SIG-M5 (cell line): ENCODE data around the gene GNAI1.
"Not testable (repeated sequence)": the region's sequence is repeated elsewhere in the genome, so short reads cannot be mapped to it uniquely, and the experiment has no call there.

Experiments
- DNase-seq: peaks from one replicate; lab custom pipeline; 2025; lab: John Stamatoyannopoulos, UW

Gene GNAI1

DNA sequence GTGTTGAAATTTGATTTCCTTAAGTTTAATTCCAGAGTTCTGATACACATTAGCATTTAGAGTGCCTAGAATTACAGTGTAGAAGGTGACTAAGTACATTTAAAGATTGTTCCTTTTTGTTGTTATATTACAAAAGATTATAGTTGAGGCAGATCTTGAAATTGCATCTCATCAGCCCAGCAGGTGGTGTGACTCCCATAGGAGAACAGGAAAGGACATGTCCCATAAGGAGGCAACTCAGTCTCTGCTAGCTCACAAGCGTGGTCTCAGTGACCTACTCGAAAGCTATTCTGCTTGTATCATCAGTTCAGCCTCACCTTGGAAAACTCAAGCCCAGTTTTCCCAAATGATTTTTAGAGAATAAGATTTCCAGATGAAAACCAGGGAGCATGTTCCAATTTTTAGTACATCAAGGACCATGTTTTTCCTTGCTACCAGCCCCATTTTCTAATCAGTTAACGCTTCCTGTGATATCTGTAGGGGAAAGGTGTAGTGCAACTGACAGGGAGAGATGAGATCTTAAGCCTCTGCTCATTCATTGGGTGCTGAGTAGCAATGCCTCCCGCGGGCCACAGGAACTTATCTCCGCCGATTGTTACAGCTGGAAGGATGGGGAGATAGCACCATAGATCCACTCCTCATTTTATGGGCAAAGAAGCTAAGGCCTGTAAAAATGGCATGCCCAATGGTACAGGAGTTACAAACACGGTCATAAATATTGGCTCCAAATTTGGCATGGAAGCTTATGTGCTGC, 1.1 kb upstream of the GNAI1 start:
- DNase-seq: no peak

- no peak for DNase-seq
Observed at GRCh38 chr7:80134115-80134535, 506 bp upstream of the GNAI1 start.

GRCh38 chr7:80135309-80136104, 876 bp downstream of the GNAI1 start:
- DNase-seq: no peak

DNA sequence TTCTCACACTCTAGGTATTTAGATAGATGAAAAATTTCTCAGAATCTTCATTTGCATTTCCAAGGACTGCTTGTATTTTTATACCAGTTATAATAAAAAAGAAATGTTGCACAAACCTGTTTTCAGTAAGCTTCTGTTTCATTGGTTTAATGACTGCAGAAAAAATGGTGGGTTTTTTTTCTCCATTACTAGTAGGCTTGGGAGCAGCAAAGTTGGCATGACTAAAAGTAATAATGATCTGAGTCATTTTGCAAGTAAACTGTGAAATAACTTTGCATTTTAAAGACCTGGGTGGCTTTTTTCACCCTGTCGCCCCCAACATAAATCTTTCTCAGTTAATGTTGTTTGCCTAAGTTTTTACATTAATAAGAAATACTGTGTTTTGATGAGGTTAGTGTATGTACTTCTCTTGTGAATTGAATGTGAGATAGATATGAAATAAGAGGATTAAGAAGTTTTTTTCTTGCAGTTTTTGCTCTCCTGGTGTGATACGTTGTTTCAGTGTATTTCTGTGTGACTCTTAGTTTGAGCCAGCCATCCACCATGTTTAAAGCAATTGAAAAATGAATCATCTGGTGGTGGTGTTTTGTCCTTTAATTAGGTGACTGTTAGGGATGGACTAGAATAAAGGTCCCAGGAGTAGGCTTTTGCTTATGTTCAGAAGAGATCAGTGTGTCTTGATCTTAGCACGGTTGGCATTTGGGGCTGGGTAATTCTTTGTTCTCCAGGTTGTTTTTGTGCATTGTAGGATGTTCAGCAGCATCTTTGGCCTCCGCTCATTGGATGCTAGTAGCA, 1.8 kb downstream of the GNAI1 start:
- no peak for DNase-seq

GRCh38 chr7:80137410-80137809, 2.8 kb downstream of the GNAI1 start:
- no peak for DNase-seq

DNA sequence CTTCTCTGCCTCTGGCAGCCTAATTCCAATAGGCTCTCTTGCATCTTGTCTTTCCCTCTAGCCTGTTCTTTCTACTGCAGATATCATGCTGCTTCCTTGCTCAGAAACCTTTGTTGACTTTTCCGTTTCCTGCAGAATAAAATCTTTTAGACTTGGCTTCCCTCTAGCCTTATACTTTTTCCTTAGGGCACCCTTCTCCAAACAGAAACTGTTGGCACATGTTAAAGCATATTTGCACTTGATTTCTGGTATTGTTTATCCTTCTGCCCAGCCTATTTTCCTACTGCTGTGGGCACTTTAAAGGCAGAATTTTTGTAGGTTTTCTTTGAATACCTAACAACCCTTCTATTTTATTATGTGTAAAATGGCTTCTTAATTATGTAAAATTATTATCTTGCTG, 4.6 kb downstream of the GNAI1 start:
- DNase-seq: no peak

GRCh38 chr7:80140388-80140787, 5.8 kb downstream of the GNAI1 start:
- DNase-seq: no peak

DNA sequence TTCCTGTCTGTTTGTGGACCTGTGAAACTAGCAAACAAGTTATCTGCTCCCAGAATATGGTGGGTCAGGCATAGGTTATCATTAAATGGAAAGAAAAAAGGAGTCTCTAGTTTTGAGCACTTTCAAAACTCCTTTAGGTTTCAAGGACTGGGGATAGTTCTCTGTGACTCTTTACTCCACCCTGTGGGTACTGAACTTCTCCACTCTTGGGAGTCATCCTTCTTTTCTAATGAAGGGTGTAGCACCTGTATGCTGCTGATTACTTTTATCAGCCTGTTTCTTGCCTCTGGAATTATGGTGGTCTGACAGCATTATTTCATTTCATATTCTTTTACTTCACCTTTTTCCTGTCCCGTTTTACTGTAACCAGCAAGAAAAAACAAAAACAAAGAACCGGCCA, 6.7 kb downstream of the GNAI1 start:
- DNase-seq: no peak

DNA sequence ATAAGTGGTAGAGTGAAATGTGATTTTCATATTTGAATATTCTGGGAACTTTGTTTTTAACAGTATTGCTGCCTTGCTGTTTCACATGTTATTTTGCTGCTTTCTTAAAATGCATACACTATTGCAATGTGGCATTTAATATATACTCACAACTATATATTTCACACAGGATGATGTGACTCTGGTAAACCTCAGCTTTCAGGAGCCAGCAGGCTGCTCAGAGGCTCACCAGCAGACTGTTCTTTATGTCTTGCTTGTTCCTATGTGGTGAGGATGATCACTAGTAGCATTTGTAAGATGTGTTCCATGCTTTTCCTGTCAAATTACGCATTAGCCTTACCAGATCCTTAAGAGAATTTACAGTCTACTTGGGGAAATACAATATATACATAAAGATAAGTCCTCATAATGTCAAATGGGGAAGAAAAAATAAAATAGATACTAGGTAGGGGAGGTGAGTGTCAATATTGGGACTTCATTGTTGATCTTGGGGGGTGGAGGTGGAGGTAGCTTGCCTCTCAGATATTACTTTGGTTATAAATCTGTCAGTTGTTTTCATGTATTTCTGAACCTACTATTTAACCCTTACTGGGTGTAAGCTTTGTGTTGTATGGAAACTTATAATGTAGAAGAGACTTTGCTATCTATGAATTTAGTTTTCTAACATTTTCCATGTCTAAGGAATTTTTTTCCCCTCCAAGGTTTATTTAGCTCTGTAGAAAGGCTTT, 8.4 kb downstream of the GNAI1 start:
- DNase-seq: no peak

- DNase-seq: no peak
Observed at GRCh38 chr7:80145780-80146422, 11.3 kb downstream of the GNAI1 start.

- DNase-seq: no peak
Observed at GRCh38 chr7:80146545-80147182, 12.0 kb downstream of the GNAI1 start.

DNA sequence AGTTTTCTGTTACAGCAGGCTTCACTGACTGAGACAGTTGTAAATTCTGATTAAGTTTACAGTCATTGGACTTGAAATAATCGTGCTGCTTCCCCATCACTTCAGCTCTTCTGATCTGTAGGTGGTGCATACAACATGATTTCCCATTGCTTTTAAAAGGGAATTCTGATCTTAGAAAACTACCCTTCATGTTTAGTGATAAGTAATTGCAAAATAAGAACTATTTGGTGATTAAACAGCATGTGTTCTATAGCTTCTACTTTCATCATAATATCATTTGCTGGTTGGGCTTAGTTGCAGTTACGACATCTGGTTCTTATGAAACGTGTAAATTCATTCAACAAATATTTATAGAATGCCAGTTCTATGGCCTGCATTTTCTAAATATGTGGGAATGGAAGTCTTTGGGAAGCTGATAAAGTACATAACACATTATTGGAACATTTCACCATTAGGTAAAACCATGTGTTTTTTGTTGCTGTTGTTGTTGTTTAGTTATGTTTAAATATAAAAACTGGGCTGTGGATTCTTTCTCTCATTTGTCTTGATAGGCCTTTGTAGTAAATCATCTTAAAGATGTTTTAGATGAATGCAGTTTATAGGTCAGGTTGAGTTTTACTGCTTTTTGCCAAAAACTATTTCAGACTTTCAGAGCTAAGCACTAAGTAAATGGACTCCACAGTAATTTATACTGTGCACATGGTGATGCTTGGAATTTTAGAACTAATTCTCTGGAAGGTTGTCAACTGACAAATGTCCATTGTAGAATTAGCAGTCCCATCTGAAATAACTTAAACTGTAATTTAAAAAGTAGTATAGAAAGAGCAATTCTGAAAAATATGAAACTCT, 13.1 kb downstream of the GNAI1 start:
- DNase-seq: no peak

GRCh38 chr7:80150611-80151273, 16.1 kb downstream of the GNAI1 start:
- DNase-seq: no peak

GRCh38 chr7:80151274-80151665, 16.6 kb downstream of the GNAI1 start:
- DNase-seq: no peak

DNA sequence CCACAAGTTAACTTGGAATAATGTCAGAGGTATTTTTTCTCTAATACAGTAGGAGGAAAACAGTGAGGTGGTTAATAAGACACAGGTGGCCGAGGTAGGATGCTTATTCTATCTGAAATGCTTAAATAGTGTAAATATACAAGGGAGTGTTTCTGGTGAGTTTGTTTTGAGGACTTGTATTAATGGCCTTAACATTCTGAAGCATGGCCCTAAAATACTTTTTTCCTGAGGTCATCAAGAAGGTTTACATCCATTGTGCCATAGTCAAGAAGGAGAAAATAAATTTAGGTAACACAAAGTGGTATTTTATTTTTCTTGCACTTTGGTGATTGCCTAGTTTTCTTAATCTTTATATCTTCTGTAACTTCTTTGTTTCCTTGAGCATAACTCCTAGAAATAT, 18.8 kb downstream of the GNAI1 start:
- DNase-seq: no peak

GRCh38 chr7:80154656-80155333, 20.2 kb downstream of the GNAI1 start:
- DNase-seq: no peak

DNA sequence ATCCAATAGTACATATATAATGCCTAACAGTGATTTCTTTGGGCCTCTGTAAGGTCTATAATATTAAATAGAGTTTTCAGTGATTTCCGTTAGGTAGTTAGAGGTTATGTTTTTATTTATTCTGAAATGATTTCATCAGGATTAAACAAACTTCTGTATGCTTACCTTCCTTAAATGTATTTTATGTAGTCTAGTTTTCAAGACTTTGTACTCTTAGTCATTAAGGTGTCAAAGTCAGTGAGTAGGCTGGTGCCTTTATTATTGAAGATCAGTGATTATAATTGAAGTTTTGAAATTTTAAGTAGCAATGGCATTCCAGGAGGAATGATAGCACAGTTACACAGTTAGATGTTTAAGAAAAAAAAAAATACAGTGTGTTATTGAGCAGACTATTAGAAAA, 20.7 kb downstream of the GNAI1 start:
- DNase-seq: no peak

DNA sequence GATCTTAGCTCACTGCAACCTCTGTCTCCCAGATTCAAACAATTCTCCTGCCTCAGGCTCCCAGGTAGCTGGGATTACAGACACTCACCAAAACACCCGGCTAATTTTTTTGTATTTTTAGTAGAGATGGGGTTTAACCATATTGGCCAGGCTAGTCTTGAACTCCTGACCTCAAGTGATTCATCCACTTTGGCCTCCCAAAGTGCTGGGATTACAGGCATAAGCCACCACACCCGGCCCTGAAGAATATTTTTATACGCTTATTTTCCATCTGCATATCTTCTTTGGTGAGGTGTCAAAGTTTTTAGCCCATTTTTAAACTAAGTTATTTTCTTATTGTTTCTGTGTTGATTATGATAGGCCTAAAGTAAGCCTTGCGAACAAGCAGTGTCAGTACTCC, 23.1 kb downstream of the GNAI1 start:
- not testable (repeated sequence) for DNase-seq

GRCh38 chr7:80159802-80160201, 25.2 kb downstream of the GNAI1 start:
- DNase-seq: no peak
